Eye (tissue), 1 donor: Measurements from ENCODE around the gene LRRC8C.

ENCODE experiments used
- DNase-seq: peaks from one replicate; pipeline ENCODE4 v3.0.0-alpha.2; 2015

Gene LRRC8C

GRCh38 chr1:89708751-89709375, 75.9 kb downstream of the LRRC8C start:
- peak; percentile 23 for DNase-seq

- DNase-seq, result no peak
These were observed 77.7 kb downstream of the LRRC8C start for GRCh38 chr1:89710498-89711139.

- DNase-seq, result no peak
These were observed 78.3 kb downstream of the LRRC8C start for GRCh38 chr1:89711140-89711778.

GRCh38 chr1:89712420-89712819, 79.5 kb downstream of the LRRC8C start:
- DNase-seq, result no peak

GRCh38 chr1:89715677-89716076, 82.8 kb downstream of the LRRC8C start:
- no peak for DNase-seq

- DNase-seq, result peak; percentile 57
These were observed 86.8 kb downstream of the LRRC8C start for GRCh38 chr1:89719502-89720306.

GRCh38 chr1:89720839-89721238, 87.9 kb downstream of the LRRC8C start:
- no peak for DNase-seq

- no peak for DNase-seq
These were observed 88.4 kb downstream of the LRRC8C start for GRCh38 chr1:89721351-89721750.

GRCh38 chr1:89723144-89723543, 90.2 kb downstream of the LRRC8C start:
- no peak for DNase-seq

- no peak for DNase-seq
These were observed 90.9 kb downstream of the LRRC8C start for GRCh38 chr1:89723863-89724262.

GRCh38 chr1:89724369-89725010, 91.6 kb downstream of the LRRC8C start:
- no peak for DNase-seq

GRCh38 chr1:89725011-89725370, 92.1 kb downstream of the LRRC8C start:
- peak; percentile 36 for DNase-seq

- no peak for DNase-seq
These were observed 92.7 kb downstream of the LRRC8C start for GRCh38 chr1:89725631-89726030.

GRCh38 chr1:89727517-89728312, 94.8 kb downstream of the LRRC8C start:
- no peak for DNase-seq

GRCh38 chr1:89728381-89728780, 95.5 kb downstream of the LRRC8C start:
- no peak for DNase-seq

- no peak for DNase-seq
These were observed 99.3 kb downstream of the LRRC8C start for GRCh38 chr1:89732206-89732605.

- no peak for DNase-seq
These were observed 99.8 kb downstream of the LRRC8C start for GRCh38 chr1:89732643-89733222.

- no peak for DNase-seq
These were observed 100.8 kb downstream of the LRRC8C start for GRCh38 chr1:89733748-89734147.

GRCh38 chr1:89734442-89734841, 101.5 kb downstream of the LRRC8C start:
- DNase-seq, result no peak

GRCh38 chr1:89735479-89735878, 102.6 kb downstream of the LRRC8C start:
- DNase-seq, result no peak

GRCh38 chr1:89736937-89737733, 104.2 kb downstream of the LRRC8C start:
- DNase-seq, result no peak
